ENCODE data around the gene CT45A1.

- TF ChIP-seq CTCF (IDR thresholded peaks at IDR 0.05): no peak
- TF ChIP-seq POLR2A (IDR thresholded peaks at IDR 0.05): no peak
Observed at GRCh38 chrX:135713795-135714194, 356 bp downstream of the CT45A1 start.

All from lower leg skin (tissue), 3 donors.